Breast epithelium (tissue), 3 donors: ENCODE data around the gene PRDM16.

Source experiments
- CTCF ChIP-seq, 3 donors: fragments of 450-650 bp; IDR thresholded peaks; one replicate each; pipeline ENCODE4 v1.5.1; 2016 to 2017; ENCODE audit warnings: antibody characterized with exemption in 3 of 3, mild to moderate bottlenecking in 3 of 3, moderate library complexity in 3 of 3
- POLR2A ChIP-seq: fragments of 450-650 bp; IDR thresholded peaks from one replicate; pipeline ENCODE4 v1.6.1; 2016; ENCODE audit warnings: antibody characterized with exemption, mild to moderate bottlenecking, moderate library complexity
- POLR2AphosphoS5 ChIP-seq, 3 donors: sonication (generic); formaldehyde crosslinking; IDR thresholded peaks; one replicate each; pipeline ENCODE4 v1.6.1; 2017; ENCODE audit warnings: antibody characterized with exemption in 3 of 3

GRCh38 chr1:3213730-3214129 is 144.7 kb downstream of the PRDM16 start:
- TF ChIP-seq POLR2AphosphoS5 (IDR thresholded peaks at IDR 0.05): no peak
- no peak for TF ChIP-seq POLR2A
- TF ChIP-seq CTCF (IDR thresholded peaks at IDR 0.05): no peak
